Rectal smooth muscle tissue (tissue), 1 donor: ENCODE data around the gene CSRP2.
A peak's percentile ranks its signal among the peaks of the same experiment; 100 is the strongest.

Source experiments
- H3K27ac ChIP-seq: one replicate; pipeline ENCODE4 v1.7.0; 2013; ENCODE audit warnings: low read depth, low read length, inconsistent platforms
- H3K27me3 ChIP-seq: one replicate; pipeline ENCODE4 v1.7.0; 2013; ENCODE audit warnings: low read length; ENCODE audit not compliant: control insufficient read depth, insufficient read depth
- H3K36me3 ChIP-seq: one replicate; pipeline ENCODE4 v1.7.0; 2013; ENCODE audit warnings: low read length; ENCODE audit not compliant: control insufficient read depth, insufficient read depth
- H3K4me1 ChIP-seq: one replicate; pipeline ENCODE4 v1.7.0; 2013; ENCODE audit warnings: low read length; ENCODE audit not compliant: control insufficient read depth, insufficient read depth
- H3K4me3 ChIP-seq: one replicate; pipeline ENCODE4 v1.7.0; 2013; ENCODE audit warnings: low read length
- H3K9ac ChIP-seq: one replicate; pipeline ENCODE4 v1.7.0; 2013; ENCODE audit warnings: low read length

The CSRP2 gene

DNA sequence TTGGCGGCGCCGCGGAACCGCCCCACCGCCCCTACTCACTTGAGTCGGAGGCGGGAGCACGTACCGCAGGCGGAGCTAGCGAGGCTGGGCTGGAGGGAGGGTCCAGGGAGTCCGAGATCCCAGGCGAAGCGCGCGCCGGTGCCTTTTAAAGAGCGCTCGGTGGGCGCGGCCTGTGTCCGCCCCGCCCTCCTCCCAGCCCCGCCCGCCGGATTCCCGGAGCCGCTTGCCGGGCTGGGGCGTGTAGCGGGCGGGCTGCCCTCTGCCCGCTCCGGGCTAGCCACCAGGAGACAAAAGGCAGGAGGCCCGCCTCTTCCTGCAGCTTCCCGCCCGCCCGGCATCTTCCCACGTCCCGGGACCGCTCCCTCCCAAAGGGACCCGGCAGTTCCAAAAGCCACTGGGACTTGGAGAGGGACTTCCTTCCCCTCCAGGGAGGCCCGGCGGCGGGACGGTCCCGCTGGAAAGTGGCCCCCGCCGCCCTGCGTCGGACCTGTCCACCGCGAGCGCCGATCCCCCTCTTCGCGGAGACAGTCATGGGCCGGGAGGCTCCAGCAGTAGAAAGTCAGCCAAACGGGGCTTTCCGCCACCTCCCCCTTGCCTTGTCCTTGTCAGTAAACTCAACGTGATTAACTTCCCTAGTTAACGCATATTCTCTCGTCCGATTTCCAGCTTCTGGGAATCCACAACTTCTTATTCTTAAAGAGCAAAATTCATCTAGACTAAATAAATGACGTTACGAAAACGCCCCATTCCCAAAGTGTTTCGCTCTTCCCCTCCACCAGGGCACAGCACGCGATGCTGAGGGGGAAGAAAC lies at the start of gene CSRP2:
CSRP2 (minus strand) TSS at position 121 of the 811 bp plus-strand sequence. CDS start 12,759 bp downstream, outside the sequence.
- peak within 1 kb of the TSS; percentile 52 for H3K9ac ChIP-seq
- no peaks in the 10 kb centered on the region for H3K36me3 ChIP-seq
- H3K27ac ChIP-seq, result peak within 1 kb of the TSS; percentile 87
- peak within 1 kb of the TSS; percentile 85 for H3K4me3 ChIP-seq
- H3K4me1 ChIP-seq, result no peaks in the 10 kb centered on the region
- no peaks in the 10 kb centered on the region for H3K27me3 ChIP-seq

GRCh38 chr12:76927170-76927784 lies 48.5 kb upstream of the CSRP2 start:
- Histone ChIP-seq H3K27ac (no peak overlapping the region), H3K27me3 (no peaks in the 10 kb centered on the region), H3K4me1 (no peaks in the 10 kb centered on the region), H3K36me3 (no peaks in the 10 kb centered on the region), H3K4me3 (no peak overlapping the region), H3K9ac (no peak overlapping the region)

DNA sequence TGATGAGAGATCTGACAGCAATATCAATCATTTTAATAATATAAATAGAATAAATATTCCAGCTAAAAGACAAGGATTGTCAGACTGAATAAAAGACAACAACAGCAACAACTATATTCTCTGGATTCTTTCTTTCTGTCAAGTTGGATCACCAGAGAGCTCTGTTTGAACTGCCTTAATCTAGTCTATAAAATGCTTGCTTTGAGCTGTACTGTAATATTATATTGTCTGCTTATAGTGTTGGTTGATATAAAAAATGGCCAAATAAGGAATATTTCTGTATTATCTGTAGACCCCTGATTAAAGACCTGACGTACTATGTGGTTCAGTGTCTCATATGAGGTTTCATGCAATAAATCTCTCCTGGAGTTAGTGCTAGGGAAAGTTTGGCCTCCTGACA lies 46.3 kb upstream of the CSRP2 start:
- Histone ChIP-seq H3K9ac (no peak overlapping the region), H3K36me3 (no peaks in the 10 kb centered on the region), H3K4me1 (no peaks in the 10 kb centered on the region), H3K27ac (no peak overlapping the region), H3K4me3 (no peak overlapping the region), H3K27me3 (no peaks in the 10 kb centered on the region)

GRCh38 chr12:76922866-76923265 lies 44.0 kb upstream of the CSRP2 start:
- no peak overlapping the region for H3K27ac ChIP-seq

GRCh38 chr12:76921891-76922664 lies 43.3 kb upstream of the CSRP2 start:
- Histone ChIP-seq H3K4me1 (no peaks in the 10 kb centered on the region), H3K4me3 (no peak overlapping the region), H3K9ac (no peak overlapping the region), H3K27ac (no peak overlapping the region), H3K36me3 (no peaks in the 10 kb centered on the region), H3K27me3 (no peaks in the 10 kb centered on the region)

More at GRCh38 chr12:76922866-76923265, 44.0 kb upstream of the CSRP2 start:
- H3K4me1 ChIP-seq, result no peaks in the 10 kb centered on the region
- H3K4me3 ChIP-seq, result no peak overlapping the region
- H3K9ac ChIP-seq, result no peak overlapping the region
- H3K36me3 ChIP-seq, result no peaks in the 10 kb centered on the region
- H3K27me3 ChIP-seq, result no peaks in the 10 kb centered on the region

DNA sequence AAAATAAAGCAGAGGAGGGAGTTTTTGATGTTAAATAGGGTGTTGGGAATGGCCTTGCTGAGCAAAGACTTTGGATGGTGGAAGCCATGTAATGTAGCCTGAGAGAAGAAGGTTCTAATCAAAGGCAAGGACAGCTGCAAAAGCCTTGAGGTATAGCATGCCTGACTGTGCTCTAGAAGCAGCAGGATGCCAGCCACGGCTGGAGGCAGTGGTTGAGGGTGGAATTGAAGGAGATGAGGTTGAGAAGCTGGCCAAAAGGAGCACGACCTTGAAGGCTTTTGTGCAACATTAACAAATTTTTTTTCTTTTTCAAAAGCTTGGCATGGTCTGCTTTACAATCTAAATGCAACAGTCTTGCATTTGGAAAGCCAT lies 42.3 kb upstream of the CSRP2 start:
- H3K27ac ChIP-seq, result no peak overlapping the region
- no peaks in the 10 kb centered on the region for H3K27me3 ChIP-seq

DNA sequence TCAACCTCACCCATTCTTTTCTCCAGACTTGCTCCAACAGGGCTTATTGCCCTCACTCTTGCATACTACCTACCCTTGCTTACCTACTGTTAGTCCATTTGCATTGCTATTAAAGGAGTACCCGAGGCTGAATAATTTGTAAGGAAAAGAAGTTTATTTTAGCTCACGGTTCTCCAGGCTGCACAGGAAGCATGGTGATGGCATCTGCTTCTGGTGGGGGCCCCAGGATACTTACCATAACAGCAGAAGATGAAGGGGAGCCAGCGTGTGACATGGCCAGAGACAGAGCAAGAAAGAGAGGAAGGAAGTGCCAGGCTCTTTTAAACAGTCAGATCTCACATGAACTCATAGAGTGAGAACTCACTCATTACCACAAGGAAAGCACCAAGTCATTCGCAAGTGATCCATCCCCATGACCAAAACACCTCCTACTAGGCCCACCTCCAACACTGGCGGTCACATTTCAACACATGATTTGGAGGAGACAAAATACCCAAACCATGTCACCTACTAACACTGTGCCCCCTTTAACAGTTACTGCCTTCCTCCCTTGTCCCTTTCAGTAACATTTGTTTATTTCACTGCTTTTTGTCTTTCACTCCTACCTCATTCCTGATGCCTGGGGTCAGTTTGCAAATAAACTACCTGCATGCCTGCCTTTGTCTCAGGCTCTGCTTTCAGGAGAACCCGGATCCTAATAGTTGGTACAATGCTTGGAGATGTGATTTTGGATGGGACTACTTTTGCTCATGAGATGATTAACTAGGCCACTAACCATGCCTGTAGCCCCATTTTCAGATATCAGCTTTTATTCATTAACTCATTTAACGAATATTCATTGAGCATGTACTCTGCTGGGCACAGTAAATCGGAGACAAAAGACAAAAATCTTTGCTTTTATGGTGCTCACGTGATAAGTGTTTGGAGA lies 41.6 kb upstream of the CSRP2 start:
- H3K4me3 ChIP-seq, result no peak overlapping the region
- no peak overlapping the region for H3K27ac ChIP-seq
- no peak overlapping the region for H3K9ac ChIP-seq
- no peaks in the 10 kb centered on the region for H3K4me1 ChIP-seq
- H3K36me3 ChIP-seq, result no peaks in the 10 kb centered on the region
- H3K27me3 ChIP-seq, result no peaks in the 10 kb centered on the region

More for the DNA sequence above, 42.3 kb upstream of the CSRP2 start:
- no peaks in the 10 kb centered on the region for H3K4me1 ChIP-seq
- H3K36me3 ChIP-seq, result no peaks in the 10 kb centered on the region
- no peak overlapping the region for H3K4me3 ChIP-seq
- H3K9ac ChIP-seq, result no peak overlapping the region

GRCh38 chr12:76919383-76920171 lies 40.8 kb upstream of the CSRP2 start:
- Histone ChIP-seq H3K27me3 (no peaks in the 10 kb centered on the region), H3K36me3 (no peaks in the 10 kb centered on the region), H3K4me3 (no peak overlapping the region), H3K4me1 (no peaks in the 10 kb centered on the region), H3K27ac (no peak overlapping the region), H3K9ac (no peak overlapping the region)

DNA sequence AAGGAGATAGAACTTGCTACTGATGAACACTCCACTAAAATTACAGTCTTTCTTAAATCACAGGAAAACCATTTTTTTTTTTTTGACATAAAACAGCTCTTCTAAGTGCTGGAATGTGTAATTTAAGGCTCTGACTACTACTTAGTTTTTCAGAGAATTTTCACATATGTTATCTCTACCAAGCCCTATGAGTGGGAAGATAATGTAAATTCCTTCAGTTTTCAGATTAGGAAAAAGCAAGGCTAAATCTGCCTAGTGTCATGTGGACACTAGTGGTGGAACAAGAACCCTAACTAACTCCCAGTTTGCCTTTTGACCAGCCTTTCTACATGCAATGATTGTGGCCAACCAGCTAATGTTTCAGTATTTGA lies 37.3 kb upstream of the CSRP2 start:
- no peaks in the 10 kb centered on the region for H3K27me3 ChIP-seq
- H3K9ac ChIP-seq, result no peak overlapping the region
- no peaks in the 10 kb centered on the region for H3K36me3 ChIP-seq
- H3K4me1 ChIP-seq, result no peaks in the 10 kb centered on the region
- H3K27ac ChIP-seq, result no peak overlapping the region
- no peak overlapping the region for H3K4me3 ChIP-seq

- no peak overlapping the region for H3K9ac ChIP-seq
- H3K4me3 ChIP-seq, result no peak overlapping the region
- H3K27ac ChIP-seq, result no peak overlapping the region
- no peaks in the 10 kb centered on the region for H3K27me3 ChIP-seq
- no peaks in the 10 kb centered on the region for H3K36me3 ChIP-seq
- H3K4me1 ChIP-seq, result no peaks in the 10 kb centered on the region
Observed at GRCh38 chr12:76915361-76916169, 36.7 kb upstream of the CSRP2 start.
